DND-41 (cell line): ENCODE data around the gene RASGRF1.

Experiments
- ATAC-seq: fragments of 200-7000 bp; cut with Tn5 transposase; 3 replicates; pipeline ENCODE4 v1.9.1; 2021; ENCODE audit warnings: low read depth; ENCODE audit not compliant: insufficient read depth
- DNase-seq: peaks from one replicate; pipeline ENCODE4 v3.0.0-alpha.2; 2020
- H2AFZ ChIP-seq: 2 replicates; pipeline ENCODE4 v1.6.0; 2012; ENCODE audit warnings: low read depth, low read length
- H3K27ac ChIP-seq: 2 replicates; pipeline ENCODE4 v1.5.1; 2012; ENCODE audit warnings: low read length, inconsistent platforms
- H3K27me3 ChIP-seq: fragments of 200-600 bp; sonication (generic); 2 replicates; pipeline ENCODE4 v1.6.0; 2012; ENCODE audit warnings: low read length, mild to moderate bottlenecking, inconsistent platforms; ENCODE audit not compliant: insufficient read depth, poor library complexity
- H3K36me3 ChIP-seq: 2 replicates; pipeline ENCODE4 v1.5.1; 2012; ENCODE audit warnings: low read length, inconsistent platforms; ENCODE audit not compliant: insufficient read depth
- H3K4me1 ChIP-seq: 2 replicates; pipeline ENCODE4 v1.5.1; 2012; ENCODE audit warnings: mild to moderate bottlenecking, low read length; ENCODE audit not compliant: insufficient read depth
- H3K4me2 ChIP-seq: 2 replicates; pipeline ENCODE4 v1.6.0; 2012; ENCODE audit warnings: mild to moderate bottlenecking, moderate library complexity, low read length, inconsistent platforms; ENCODE audit not compliant: insufficient read depth
- H3K4me3 ChIP-seq, 2 experiments: fragments of 200-600 bp in 1 of 2; shearing (Covaris generic) in 1 of 2; 2 replicates each; pipeline ENCODE4 v1.5.1; 2012 to 2016; ENCODE audit warnings: inconsistent platforms in 2 of 2, low read length in 2 of 2, mild to moderate bottlenecking in 2 of 2, low read depth in 1 of 2, moderate library complexity in 1 of 2
- H3K79me2 ChIP-seq: 2 replicates; pipeline ENCODE4 v1.6.0; 2012; ENCODE audit warnings: low read length, inconsistent platforms; ENCODE audit not compliant: insufficient read depth
- H3K9ac ChIP-seq: 2 replicates; pipeline ENCODE4 v1.6.0; 2012; ENCODE audit warnings: low read depth, mild to moderate bottlenecking, inconsistent platforms, low read length, moderate library complexity
- H3K9me3 ChIP-seq: 2 replicates; pipeline ENCODE4 v1.5.1; 2012; ENCODE audit warnings: low read length, moderate library complexity, mild to moderate bottlenecking, inconsistent platforms; ENCODE audit not compliant: insufficient read depth, severe bottlenecking
- H4K20me1 ChIP-seq: 2 replicates; pipeline ENCODE4 v1.6.0; 2012; ENCODE audit warnings: low read length; ENCODE audit not compliant: insufficient read depth
- CTCF ChIP-seq: IDR thresholded peaks from 2 replicates; pipeline ENCODE4 v1.5.1; 2012; ENCODE audit warnings: borderline replicate concordance, low read length, moderate library complexity, mild to moderate bottlenecking; ENCODE audit not compliant: poor library complexity, severe bottlenecking; ENCODE audit errors: extremely low read depth
- EZH2 ChIP-seq: IDR thresholded peaks from 3 replicates; pipeline ENCODE4 v1.6.1; 2012; ENCODE audit warnings: borderline replicate concordance, low read depth, mild to moderate bottlenecking, moderate library complexity, low read length, inconsistent platforms; ENCODE audit not compliant: severe bottlenecking

Gene RASGRF1

GRCh38 chr15:79034284-79034683 lies 56.3 kb downstream of the RASGRF1 start:
- ATAC-seq = no peak
- no peak overlapping the region for H3K4me2 ChIP-seq
- H4K20me1 ChIP-seq = no peaks in the 10 kb centered on the region
- H3K9me3 ChIP-seq = no peaks in the 10 kb centered on the region
- no peak overlapping the region for H3K9ac ChIP-seq
- no peaks in the 10 kb centered on the region for H3K79me2 ChIP-seq
- no peaks in the 10 kb centered on the region for H3K36me3 ChIP-seq
- H3K4me3 ChIP-seq = no peak overlapping the region
- H3K4me1 ChIP-seq = no peaks in the 10 kb centered on the region
- H3K27me3 ChIP-seq = peaks cover 8% of the 10 kb centered on the region
- DNase-seq = no peak
- H2AFZ ChIP-seq = no peak overlapping the region
- no peak for TF ChIP-seq CTCF
- no peak for TF ChIP-seq EZH2
- H3K27ac ChIP-seq = no peak overlapping the region

- Histone ChIP-seq H3K27ac (no peak overlapping the region), H3K4me3 (no peak overlapping the region), H3K4me2 (no peak overlapping the region), H4K20me1 (no peaks in the 10 kb centered on the region), H2AFZ (no peak overlapping the region), H3K79me2 (no peaks in the 10 kb centered on the region), H3K36me3 (no peaks in the 10 kb centered on the region), H3K9me3 (no peaks in the 10 kb centered on the region), H3K4me1 (no peaks in the 10 kb centered on the region), H3K27me3 (peaks cover 8% of the 10 kb centered on the region), H3K9ac (no peak overlapping the region)
- TF ChIP-seq CTCF (no peak), EZH2 (no peak)
- ATAC-seq (no peak), DNase-seq (no peak)
Measured at GRCh38 chr15:79032656-79033055, 57.9 kb downstream of the RASGRF1 start.

GRCh38 chr15:79031821-79032220 lies 58.8 kb downstream of the RASGRF1 start:
- Histone ChIP-seq H3K27ac (no peak overlapping the region), H4K20me1 (no peaks in the 10 kb centered on the region), H3K36me3 (no peaks in the 10 kb centered on the region), H3K79me2 (no peaks in the 10 kb centered on the region), H3K4me3 (no peak overlapping the region), H3K4me2 (no peak overlapping the region), H3K9ac (no peak overlapping the region), H2AFZ (no peak overlapping the region), H3K9me3 (no peaks in the 10 kb centered on the region), H3K27me3 (peaks cover 8% of the 10 kb centered on the region), H3K4me1 (no peaks in the 10 kb centered on the region)
- no peak for ATAC-seq
- no peak for DNase-seq
- TF ChIP-seq CTCF (no peak), EZH2 (no peak)

GRCh38 chr15:79031201-79031600 lies 59.4 kb downstream of the RASGRF1 start:
- no peaks in the 10 kb centered on the region for H4K20me1 ChIP-seq
- H3K4me1 ChIP-seq = no peaks in the 10 kb centered on the region
- H2AFZ ChIP-seq = no peak overlapping the region
- DNase-seq (no peak), ATAC-seq (no peak)
- no peak overlapping the region for H3K4me3 ChIP-seq
- H3K36me3 ChIP-seq = no peaks in the 10 kb centered on the region
- no peak overlapping the region for H3K9ac ChIP-seq
- peaks cover 5% of the 10 kb centered on the region for H3K27me3 ChIP-seq
- no peak overlapping the region for H3K27ac ChIP-seq
- H3K79me2 ChIP-seq = no peaks in the 10 kb centered on the region
- no peak for TF ChIP-seq CTCF
- TF ChIP-seq EZH2 = no peak
- H3K9me3 ChIP-seq = no peaks in the 10 kb centered on the region
- no peak overlapping the region for H3K4me2 ChIP-seq
